Kidney (tissue), 14 donors: Measurements from ENCODE around the gene SCARB2. TPM values are rescaled to one million over a fixed set of nuclear protein-coding genes. Genes with fewer than 3 reads are reported as not detected.

ENCODE experiments used
- DNase-seq, 5 donors: peaks; one replicate each; pipeline ENCODE4 v3.0.0-alpha.2; 2013 to 2020
- FAIRE-seq: peaks from 2 replicates; lab custom pipeline; 2012; peaks lifted over from hg19 to GRCh38; lab: Jason Lieb, UNC
- H3K27ac ChIP-seq, 2 donors: one replicate each; pipeline ENCODE4 v1.7.0; 2013; ENCODE audit warnings: low read depth in 2 of 2, low read length in 2 of 2, inconsistent platforms in 1 of 2
- H3K27me3 ChIP-seq: one replicate; pipeline ENCODE4 v1.7.1; 2013; ENCODE audit warnings: low read length, inconsistent platforms; ENCODE audit not compliant: control insufficient read depth, insufficient read depth
- H3K36me3 ChIP-seq, 3 donors: one replicate each; pipeline versions ENCODE4 v1.7.0 to v1.7.1; 2013; ENCODE audit warnings: low read length in 3 of 3, control low read depth in 1 of 3, inconsistent platforms in 1 of 3; ENCODE audit not compliant: insufficient read depth in 3 of 3, control insufficient read depth in 2 of 3
- H3K4me1 ChIP-seq, 3 donors: one replicate each; pipeline versions ENCODE4 v1.7.0 to v1.7.1; 2013; ENCODE audit warnings: low read length in 3 of 3, inconsistent platforms in 1 of 3, low read depth in 1 of 3; ENCODE audit not compliant: control insufficient read depth in 2 of 3, insufficient read depth in 2 of 3
- H3K4me3 ChIP-seq, 3 donors: one replicate each; pipeline versions ENCODE4 v1.7.0 to v1.8.1; 2013; ENCODE audit warnings: low read length in 3 of 3, control low read depth in 1 of 3, inconsistent platforms in 1 of 3
- H3K9ac ChIP-seq, 3 donors: one replicate each; pipeline versions ENCODE4 v1.7.0 to v1.7.1; 2013; ENCODE audit warnings: low read length in 3 of 3, control low read depth in 1 of 3, inconsistent platforms in 1 of 3
- H3K9me3 ChIP-seq, 3 donors: one replicate each; pipeline versions ENCODE4 v1.7.0 to v1.7.1; 2013; ENCODE audit warnings: low read length in 3 of 3, control low read depth in 1 of 3, inconsistent platforms in 1 of 3; ENCODE audit not compliant: control insufficient read depth in 2 of 3, insufficient read depth in 1 of 3
- intact Hi-C: fragments of 100-400 bp; cut with DNase I; formaldehyde crosslinking; loops from one replicate; pipeline ENCODE4 v1.11.1; 2022
- polyA plus RNA-seq: library from polyadenylated mRNA; stranded (reverse); fragments of 350-450 nt; fragmentation: Illumina TruSeq; extraction: RNeasy Lipid Tissue Mini Kit (QIAGEN cat#74804); gene quantifications from one replicate; pipeline ENCODE4 v1.2.3, GENCODE V29; 2014; ENCODE audit warnings: low read depth, low replicate concordance; ENCODE audit not compliant: insufficient read depth
- total RNA-seq: library from RNA; stranded (reverse); fragmentation: NEBNext Ultra II Directional; extraction: Animal tissue kit (Norgen Biotek cat#: 25700); gene quantifications from one replicate; pipeline ENCODE4 v1.2.1, GENCODE V29; 2021
- TF ChIP-seq, protein P1 (sequence below): IDR thresholded peaks from 3 replicates; pipeline ENCODE4 v1.5.1; 2012; ENCODE audit warnings: mild to moderate bottlenecking, moderate library complexity, borderline replicate concordance; ENCODE audit not compliant: insufficient read depth; ENCODE audit errors: extremely low read depth
- donor health status: control.
- donor health status: control.
- donor health status: control.
- donor health status: control.
- donor health status: control.
- donor health status: DM: yes; HTN: yes; CAD: no.
- donor health status: Normal renal cell carcinoma (clear cell type).

The SCARB2 gene
- total and polyA plus RNA-seq, 2 donors from 2014 or later, result 75.5 to 151 TPM

DNA sequence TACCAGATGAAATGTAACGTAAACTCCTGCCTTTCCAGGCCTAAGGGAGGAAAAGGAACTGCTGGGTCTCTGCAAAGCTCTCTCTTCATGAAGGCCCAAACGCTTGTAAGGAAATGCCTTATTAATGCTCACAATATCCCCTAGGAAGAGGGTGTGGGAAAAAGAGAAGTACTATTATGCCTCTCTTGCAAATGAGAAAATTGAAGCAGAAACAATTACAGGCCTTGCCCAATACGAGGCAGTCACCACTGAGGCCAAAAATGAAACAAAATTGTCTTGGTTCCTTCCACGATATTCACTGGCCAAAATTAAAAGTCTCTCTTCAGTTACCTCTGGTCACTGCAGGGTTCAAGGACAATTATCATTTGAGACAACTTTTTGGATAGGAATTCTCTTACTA, 3.2 kb downstream of the SCARB2 start:
- Histone ChIP-seq H3K4me3 (no peak overlapping the region), H3K4me1 (peaks cover 5 to 52% (median 51%) of the 10 kb centered on the region in 3 donors), H3K9ac (peak overlapping the region in 1 of 3 donors; percentile 30), H3K36me3 (no peaks in the 10 kb centered on the region), H3K27me3 (no peaks in the 10 kb centered on the region), H3K9me3 (no peaks in the 10 kb centered on the region), H3K27ac (no peak overlapping the region)
- TF ChIP-seq, protein P1, sequence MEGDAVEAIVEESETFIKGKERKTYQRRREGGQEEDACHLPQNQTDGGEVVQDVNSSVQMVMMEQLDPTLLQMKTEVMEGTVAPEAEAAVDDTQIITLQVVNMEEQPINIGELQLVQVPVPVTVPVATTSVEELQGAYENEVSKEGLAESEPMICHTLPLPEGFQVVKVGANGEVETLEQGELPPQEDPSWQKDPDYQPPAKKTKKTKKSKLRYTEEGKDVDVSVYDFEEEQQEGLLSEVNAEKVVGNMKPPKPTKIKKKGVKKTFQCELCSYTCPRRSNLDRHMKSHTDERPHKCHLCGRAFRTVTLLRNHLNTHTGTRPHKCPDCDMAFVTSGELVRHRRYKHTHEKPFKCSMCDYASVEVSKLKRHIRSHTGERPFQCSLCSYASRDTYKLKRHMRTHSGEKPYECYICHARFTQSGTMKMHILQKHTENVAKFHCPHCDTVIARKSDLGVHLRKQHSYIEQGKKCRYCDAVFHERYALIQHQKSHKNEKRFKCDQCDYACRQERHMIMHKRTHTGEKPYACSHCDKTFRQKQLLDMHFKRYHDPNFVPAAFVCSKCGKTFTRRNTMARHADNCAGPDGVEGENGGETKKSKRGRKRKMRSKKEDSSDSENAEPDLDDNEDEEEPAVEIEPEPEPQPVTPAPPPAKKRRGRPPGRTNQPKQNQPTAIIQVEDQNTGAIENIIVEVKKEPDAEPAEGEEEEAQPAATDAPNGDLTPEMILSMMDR, result no peak
- intact Hi-C loops, result no loop called here
- DNase-seq (no peak), FAIRE-seq (no peak)

DNA sequence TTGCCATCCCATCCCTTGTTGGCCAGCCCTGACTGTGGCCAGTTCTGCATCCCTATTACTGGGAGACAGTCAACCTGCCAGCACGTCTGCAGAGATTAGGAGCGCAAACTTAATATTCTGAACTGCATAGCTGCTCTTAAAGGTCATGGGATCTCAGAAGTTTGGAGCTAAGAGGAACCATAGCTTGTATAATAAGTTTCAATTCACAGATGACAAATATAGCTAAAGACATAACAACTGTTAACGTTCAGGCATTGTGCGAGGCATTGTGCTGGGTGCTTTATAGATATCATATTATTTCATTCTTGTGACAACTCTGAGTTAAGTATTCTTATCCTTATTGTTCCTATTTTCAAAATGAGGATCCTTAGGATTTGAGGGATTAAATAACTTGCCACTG, 3.7 kb downstream of the SCARB2 start:
- Histone ChIP-seq H3K4me3 (no peak overlapping the region), H3K27ac (peak overlapping the region in 1 of 2 donors; percentile 23), H3K9me3 (no peaks in the 10 kb centered on the region), H3K36me3 (no peaks in the 10 kb centered on the region), H3K27me3 (no peaks in the 10 kb centered on the region), H3K4me1 (peaks cover 5 to 49% (median 49%) of the 10 kb centered on the region in 3 donors), H3K9ac (peak overlapping the region in 1 of 3 donors; percentile 30)
- FAIRE-seq (no peak), DNase-seq (no peak)
- intact Hi-C loops, result no loop called here
- TF ChIP-seq, protein P1, result no peak

DNA sequence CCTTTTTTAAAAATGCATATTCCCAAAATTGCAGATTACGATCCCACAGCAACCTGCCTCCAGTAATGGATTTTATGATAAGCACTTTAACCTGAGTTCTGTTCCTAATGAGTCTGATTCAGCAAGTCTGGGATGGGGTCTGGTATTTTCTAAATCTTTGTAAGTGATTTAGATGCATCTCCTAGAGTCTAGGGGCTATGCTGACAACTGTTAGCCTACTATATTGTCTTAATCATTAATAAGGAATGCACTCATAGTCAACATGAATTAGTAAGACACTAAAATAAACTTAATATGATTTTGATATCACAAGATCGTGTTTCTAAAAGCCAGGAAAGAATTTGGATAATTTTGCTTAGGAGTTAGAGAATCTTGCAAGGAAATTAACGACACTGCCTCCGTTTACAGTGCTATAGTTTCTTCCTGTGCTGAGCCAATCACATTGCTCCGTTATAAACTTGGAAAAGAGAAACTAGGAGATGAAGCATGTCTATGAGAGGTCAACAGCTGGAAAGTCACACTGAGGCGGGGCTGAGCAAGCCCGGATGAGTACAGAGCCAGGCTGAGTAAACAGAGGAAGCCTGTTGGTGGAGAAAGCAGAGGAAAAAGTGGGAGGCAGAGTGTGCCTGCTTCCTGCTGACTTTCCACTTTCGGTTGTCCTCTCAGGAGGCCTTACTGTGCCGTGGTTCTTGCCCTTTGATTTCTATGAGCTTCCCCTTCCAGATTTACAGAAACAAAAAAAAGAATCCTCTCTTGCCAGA, 5.4 kb downstream of the SCARB2 start:
- Histone ChIP-seq H3K36me3 (no peaks in the 10 kb centered on the region), H3K27me3 (no peaks in the 10 kb centered on the region), H3K4me1 (peaks cover 5 to 44% (median 43%) of the 10 kb centered on the region in 3 donors), H3K4me3 (peak overlapping the region in 2 of 3 donors; percentile 9 to 44), H3K9me3 (no peaks in the 10 kb centered on the region), H3K9ac (peak overlapping the region in 2 of 3 donors; percentile 42 to 50), H3K27ac (peak overlapping the region; percentile 92 to 93)
- FAIRE-seq (peak; percentile 83), DNase-seq (peak; percentile 71 to 92 (median 79))
- TF ChIP-seq, protein P1, result no peak
- intact Hi-C loops, result no loop called here
